ENCODE results near the gene TNRC6C. TPM values are rescaled to one million over a fixed set of nuclear protein-coding genes. Genes with fewer than 3 reads are reported as not detected.

Gene TNRC6C
- total RNA-seq, 4 donors from 2014 or later = 2.6 to 10.9 (median 4.7) TPM

GRCh38 chr17:77941004-77941403 is 17.5 kb upstream of the TNRC6C start:
- no peaks in the 10 kb centered on the region for H3K9me3 ChIP-seq
- no peak for DNase-seq
- H3K4me3 ChIP-seq = no peak overlapping the region
- no peak for TF ChIP-seq POLR2A (IDR thresholded peaks at IDR 0.05)
- no peaks in the 10 kb centered on the region for H3K36me3 ChIP-seq
- no peak overlapping the region for H3K27ac ChIP-seq
- H3K27me3 ChIP-seq = peaks cover 0 to 58% (median 0%) of the 10 kb centered on the region in 4 donors
- WGBS, 2 donors = 78 to 96% methylated on average over 7 of the region's 7 CpGs
- intact Hi-C loops (cut with DNase I) = no loop called here
- no peaks in the 10 kb centered on the region for H3K4me1 ChIP-seq

GRCh38 chr17:77942112-77942988 is 16.2 kb upstream of the TNRC6C start:
- Histone ChIP-seq H3K4me3 (no peak overlapping the region), H3K4me1 (no peaks in the 10 kb centered on the region), H3K27me3 (peaks cover 0 to 56% (median 0%) of the 10 kb centered on the region in 4 donors), H3K9me3 (no peaks in the 10 kb centered on the region), H3K36me3 (no peaks in the 10 kb centered on the region), H3K27ac (no peak overlapping the region)
- intact Hi-C loops (cut with DNase I) = no loop called here
- no peak for TF ChIP-seq POLR2A (IDR thresholded peaks at IDR 0.05)
- no peak for TF ChIP-seq CTCF (IDR thresholded peaks at IDR 0.05)
- WGBS, 2 donors = 67 to 71% methylated on average over 5 to 7 of the region's 11 CpGs
- DNase-seq = no peak

- Histone ChIP-seq H3K36me3 (no peaks in the 10 kb centered on the region), H3K27me3 (peaks cover 0 to 63% (median 0%) of the 10 kb centered on the region in 4 donors), H3K4me1 (no peaks in the 10 kb centered on the region), H3K9me3 (no peaks in the 10 kb centered on the region), H3K27ac (no peak overlapping the region), H3K4me3 (no peak overlapping the region)
- WGBS, 2 donors = 67 to 71% methylated on average over 4 to 5 of the region's 5 CpGs
- intact Hi-C loops (cut with DNase I) = no loop called here
- DNase-seq = no peak
- TF ChIP-seq CTCF (IDR thresholded peaks at IDR 0.05) = no peak
- TF ChIP-seq POLR2A (IDR thresholded peaks at IDR 0.05) = no peak
Measured at GRCh38 chr17:77943971-77944370, 14.5 kb upstream of the TNRC6C start.

- no peaks in the 10 kb centered on the region for H3K36me3 ChIP-seq
- no peak overlapping the region for H3K27ac ChIP-seq
- DNase-seq = no peak
- no peak overlapping the region for H3K4me3 ChIP-seq
- H3K9me3 ChIP-seq = no peaks in the 10 kb centered on the region
- no peak for TF ChIP-seq CTCF (IDR thresholded peaks at IDR 0.05)
- TF ChIP-seq POLR2A (IDR thresholded peaks at IDR 0.05) = no peak
- H3K4me1 ChIP-seq = no peaks in the 10 kb centered on the region
- H3K27me3 ChIP-seq = peaks cover 0 to 70% (median 0%) of the 10 kb centered on the region in 4 donors
- WGBS, 2 donors = 59 to 83% methylated on average over 10 to 11 of the region's 12 CpGs
- intact Hi-C loops (cut with DNase I) = no loop called here
Measured at GRCh38 chr17:77944390-77945222, 13.9 kb upstream of the TNRC6C start.

GRCh38 chr17:77946900-77947645 is 11.4 kb upstream of the TNRC6C start:
- 75 to 82% methylated on average over 6 of the region's 6 CpGs for WGBS, 2 donors
- TF ChIP-seq POLR2A (IDR thresholded peaks at IDR 0.05) = no peak
- Histone ChIP-seq H3K36me3 (no peaks in the 10 kb centered on the region), H3K27ac (no peak overlapping the region), H3K9me3 (no peaks in the 10 kb centered on the region), H3K27me3 (peaks cover 0 to 83% (median 0%) of the 10 kb centered on the region in 4 donors), H3K4me3 (no peak overlapping the region), H3K4me1 (no peaks in the 10 kb centered on the region)
- intact Hi-C loops (cut with DNase I) = no loop called here
- DNase-seq = no peak
